Stimulated activated CD4-positive, alpha-beta T cell treated with anti-CD3 and anti-CD28 coated beads, Interleukin-4, amount 100 ng/mL, for 48 hours (primary cell): Measurements from ENCODE around the gene CASQ1.

Experiments used
- DNase-seq, 2 donors: peaks; one replicate each; pipeline ENCODE4 v3.0.0-alpha.2; 2020; ENCODE audit warnings: low read depth in 2 of 2

The CASQ1 gene

GRCh38 chr1:160226623-160227022, 36.2 kb downstream of the CASQ1 start:
- DNase-seq, result no peak

- DNase-seq, result no peak
Measured at GRCh38 chr1:160227034-160227433, 36.7 kb downstream of the CASQ1 start.

GRCh38 chr1:160227561-160227960, 37.2 kb downstream of the CASQ1 start:
- DNase-seq, result no peak

GRCh38 chr1:160228431-160228830, 38.1 kb downstream of the CASQ1 start:
- DNase-seq, result no peak

GRCh38 chr1:160232911-160233310, 42.5 kb downstream of the CASQ1 start:
- no peak for DNase-seq

GRCh38 chr1:160236806-160237205, 46.4 kb downstream of the CASQ1 start:
- DNase-seq, result no peak

- DNase-seq, result no peak
Measured at GRCh38 chr1:160237558-160237957, 47.2 kb downstream of the CASQ1 start.

- DNase-seq, result no peak
Measured at GRCh38 chr1:160238408-160238807, 48.0 kb downstream of the CASQ1 start.

- no peak for DNase-seq
Measured at GRCh38 chr1:160239582-160240299, 49.4 kb downstream of the CASQ1 start.

- DNase-seq, result no peak
Measured at GRCh38 chr1:160243767-160244166, 53.4 kb downstream of the CASQ1 start.

- no peak for DNase-seq
Measured at GRCh38 chr1:160244209-160244608, 53.8 kb downstream of the CASQ1 start.

- no peak for DNase-seq
Measured at GRCh38 chr1:160245434-160245833, 55.1 kb downstream of the CASQ1 start.

GRCh38 chr1:160247053-160247452, 56.7 kb downstream of the CASQ1 start:
- DNase-seq, result no peak

GRCh38 chr1:160251011-160251410, 60.6 kb downstream of the CASQ1 start:
- DNase-seq, result no peak
